HTERT RPE-1 (cell line): ENCODE measurements around the gene PRKD1.
"Not testable (repeated sequence)": the region's sequence is repeated elsewhere in the genome, so short reads cannot be mapped to it uniquely, and the experiment has no call there.

Experiments
- in situ Hi-C: fragments of 300-500 bp; cut with MboI; formaldehyde crosslinking; loops from 4 replicates; pipeline ENCODE4 v1.14.3; 2020; ENCODE audit warnings: low sequenced_read_pairs

PRKD1 gene

DNA sequence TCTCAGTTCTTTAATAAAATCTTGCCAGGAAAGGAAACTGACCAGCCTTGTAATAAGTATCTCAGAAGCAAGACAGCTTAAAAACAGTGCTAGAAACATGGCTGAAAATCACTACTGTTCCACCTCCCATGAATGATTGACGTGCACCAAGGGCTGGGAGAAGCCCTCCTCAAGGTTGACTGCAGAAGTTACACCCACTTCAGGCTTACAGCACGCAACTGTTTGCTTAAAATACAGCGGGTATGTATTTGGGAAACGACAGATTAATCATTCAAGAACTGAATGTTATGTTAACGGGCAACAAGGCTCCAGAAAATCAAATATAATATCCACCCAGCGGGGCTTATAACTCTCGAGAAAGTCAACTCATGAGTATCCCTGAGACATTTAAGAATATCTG is 22.1 kb downstream of the PRKD1 start:
- in situ Hi-C loops, result no loop called here

- in situ Hi-C loops, result no loop called here
Observed at GRCh38 chr14:29900609-29901350, 26.9 kb downstream of the PRKD1 start.

DNA sequence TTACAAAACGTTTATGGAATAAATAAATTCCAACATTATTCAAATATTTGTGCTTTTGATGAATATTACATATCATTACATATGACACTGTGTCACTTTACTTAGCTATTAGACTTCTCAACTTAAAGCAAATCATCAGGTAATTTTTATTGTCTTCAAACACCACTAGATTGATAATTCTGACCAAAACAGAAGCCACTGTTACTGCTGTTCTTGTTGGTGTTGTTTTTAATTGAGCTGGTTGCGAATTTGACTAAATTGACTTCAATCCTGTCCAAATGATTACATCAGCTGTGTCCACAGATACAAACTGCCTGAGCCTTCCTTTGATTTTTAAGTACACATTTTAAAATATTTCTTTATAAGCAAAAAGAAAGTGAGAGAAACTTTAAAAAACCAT is 29.2 kb downstream of the PRKD1 start:
- in situ Hi-C loops, result no loop called here

DNA sequence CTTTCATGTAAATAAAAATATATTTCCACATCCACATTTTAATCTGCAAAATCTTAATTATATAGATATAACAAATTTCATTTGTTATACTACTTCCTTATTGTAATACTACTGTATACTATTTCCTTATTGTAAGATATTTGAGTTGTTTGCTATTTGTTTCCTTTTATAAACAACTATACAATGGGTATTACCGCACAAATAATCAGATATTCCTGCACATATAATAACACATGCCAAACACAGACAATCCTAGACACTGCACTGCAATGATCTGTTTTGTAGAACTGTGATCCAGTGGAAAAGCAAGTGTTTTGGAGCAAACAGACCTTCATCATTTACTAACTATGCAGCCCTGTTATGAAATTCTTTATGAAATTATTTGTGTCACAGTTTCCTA is 30.5 kb downstream of the PRKD1 start:
- in situ Hi-C loops, result no loop called here

DNA sequence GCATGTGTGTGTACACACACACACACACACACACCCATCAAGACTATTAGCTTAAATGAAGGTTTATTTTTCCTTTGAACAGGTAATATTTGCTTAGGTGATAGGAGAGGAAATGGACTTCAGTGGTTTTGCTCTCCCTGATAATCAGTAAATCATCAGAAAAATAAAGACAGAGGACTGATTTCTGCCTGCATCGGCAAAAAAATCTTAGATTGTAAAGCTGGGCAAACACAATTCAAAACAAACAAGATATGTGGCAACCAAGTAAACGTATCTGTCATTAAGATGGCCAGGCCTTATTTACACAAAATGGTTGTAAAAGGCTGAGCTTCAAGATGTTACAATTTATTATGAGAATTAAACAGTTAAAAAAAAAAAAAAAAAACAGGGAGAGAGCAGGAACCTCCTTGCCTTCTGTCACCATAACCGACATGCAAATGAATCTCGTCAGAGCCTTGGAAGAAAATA is 31.3 kb downstream of the PRKD1 start:
- in situ Hi-C loops, result no loop called here

- in situ Hi-C loops, result no loop called here
Observed at GRCh38 chr14:29895591-29896083, 32.0 kb downstream of the PRKD1 start.

DNA sequence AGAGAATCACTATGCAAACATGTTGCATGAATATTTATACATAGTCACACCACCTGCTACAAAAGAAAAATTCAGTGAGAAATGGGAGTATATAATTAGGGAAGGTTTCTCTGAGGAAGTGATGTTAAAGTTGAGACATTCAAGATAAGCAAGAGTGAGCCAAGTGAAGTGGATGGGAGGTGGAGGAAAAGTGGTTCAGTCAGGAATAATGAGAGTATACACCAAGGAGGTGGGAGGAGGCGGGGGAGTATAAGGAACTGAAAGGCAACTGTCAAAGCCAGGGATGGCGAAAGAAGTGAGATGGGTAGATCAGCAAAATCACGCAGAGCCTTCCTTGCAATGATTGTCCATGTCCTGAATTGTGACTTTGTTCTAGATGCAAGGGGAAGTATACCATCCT is 33.7 kb downstream of the PRKD1 start:
- in situ Hi-C loops, result no loop called here

DNA sequence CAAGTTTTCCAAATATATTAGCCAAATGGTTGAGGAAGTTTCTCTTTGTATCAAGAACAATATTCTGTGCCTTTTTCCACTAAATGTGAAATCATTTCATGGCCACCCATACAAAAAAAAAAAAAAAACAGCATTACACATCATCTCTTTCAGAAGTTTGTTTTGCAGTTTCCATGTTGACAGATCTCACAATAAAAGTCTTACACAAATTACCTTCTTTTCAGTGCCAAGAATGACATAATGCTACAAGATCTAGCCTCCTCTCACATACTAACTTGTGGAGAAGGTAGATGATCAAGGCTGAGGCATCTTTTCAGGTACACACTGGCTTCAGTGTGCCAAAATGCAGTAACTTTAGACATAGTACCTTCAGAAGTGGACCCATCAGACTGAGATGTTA is 35.3 kb downstream of the PRKD1 start:
- in situ Hi-C loops, result no loop called here

DNA sequence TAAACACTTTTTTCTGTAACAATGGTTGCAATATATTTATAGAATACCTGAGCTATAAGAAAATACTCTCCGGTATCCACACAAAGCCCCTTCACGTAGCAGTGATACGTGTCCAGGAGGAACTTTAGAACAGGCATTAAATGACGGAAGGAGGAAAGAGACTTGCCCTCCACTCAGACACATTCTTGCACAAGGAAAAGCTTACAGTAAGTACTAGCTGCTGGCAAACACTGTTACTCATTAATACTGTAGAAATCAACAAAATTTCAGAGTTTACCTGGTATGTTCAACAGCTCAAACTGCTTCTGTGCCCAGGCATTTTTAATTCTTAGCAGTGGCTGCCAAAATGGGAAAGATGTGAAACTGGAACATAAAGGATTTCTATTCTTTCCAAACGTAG is 41.7 kb downstream of the PRKD1 start:
- in situ Hi-C loops, result no loop called here

DNA sequence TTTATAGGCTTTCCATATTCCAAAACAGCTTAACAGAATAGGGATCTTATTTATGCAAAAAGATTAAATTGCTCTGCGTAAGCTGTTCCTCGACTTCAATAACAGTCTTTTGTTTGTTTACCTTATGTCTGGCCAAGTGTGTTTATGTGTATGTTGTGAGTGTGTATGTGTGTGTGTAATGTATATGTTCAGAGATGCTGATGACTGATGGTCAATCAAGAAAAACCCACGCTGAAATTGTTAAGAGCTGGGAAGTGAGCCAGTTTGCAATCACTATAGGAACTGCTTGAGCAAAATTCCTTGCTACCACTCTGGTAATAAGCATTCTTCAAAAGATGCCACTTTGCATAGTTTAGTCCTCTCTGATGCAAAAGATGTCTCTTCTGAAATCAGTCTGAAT is 59.6 kb downstream of the PRKD1 start:
- in situ Hi-C loops, result no loop called here

DNA sequence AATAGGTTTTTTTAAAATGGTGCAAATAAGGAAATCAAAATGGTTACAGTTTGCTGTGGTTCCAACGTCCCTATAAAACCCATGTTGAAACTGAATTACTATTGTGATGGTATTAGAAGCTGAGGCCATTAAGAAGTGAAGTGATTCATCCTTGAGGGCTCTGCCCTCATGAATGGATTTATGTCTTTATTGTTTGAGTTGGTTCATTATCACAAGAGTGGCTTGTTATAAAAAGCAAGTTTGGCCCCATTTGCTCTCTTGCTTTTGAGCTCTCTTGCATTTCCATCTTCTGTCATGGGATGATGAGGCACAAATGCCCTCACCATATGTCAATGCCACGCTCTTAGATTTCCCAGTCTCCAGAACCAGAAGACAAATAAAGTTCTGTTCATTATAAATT is 62.3 kb downstream of the PRKD1 start:
- in situ Hi-C loops, result no loop called here

DNA sequence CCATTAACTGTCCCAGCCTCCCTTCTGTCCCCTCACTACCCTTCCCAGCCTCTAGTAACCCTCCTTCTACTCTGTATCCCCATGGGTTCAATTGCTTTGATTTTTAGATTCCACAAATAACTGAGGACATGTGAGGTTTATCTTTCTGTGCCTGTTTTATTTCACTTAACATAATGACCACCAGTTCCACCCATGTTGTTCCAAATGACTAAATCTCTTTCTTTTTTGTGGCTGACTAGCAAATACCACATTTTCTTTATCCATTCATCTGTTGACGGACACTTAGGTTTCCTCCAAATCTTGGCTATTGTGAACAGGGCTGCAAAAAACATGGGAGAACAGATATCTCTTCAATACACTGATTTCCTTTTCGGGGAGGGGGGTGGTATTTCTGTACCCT is 65.7 kb downstream of the PRKD1 start:
- in situ Hi-C loops, result no loop called here

- in situ Hi-C loops, result no loop called here
Observed at GRCh38 chr14:29858299-29858698, 69.3 kb downstream of the PRKD1 start.

DNA sequence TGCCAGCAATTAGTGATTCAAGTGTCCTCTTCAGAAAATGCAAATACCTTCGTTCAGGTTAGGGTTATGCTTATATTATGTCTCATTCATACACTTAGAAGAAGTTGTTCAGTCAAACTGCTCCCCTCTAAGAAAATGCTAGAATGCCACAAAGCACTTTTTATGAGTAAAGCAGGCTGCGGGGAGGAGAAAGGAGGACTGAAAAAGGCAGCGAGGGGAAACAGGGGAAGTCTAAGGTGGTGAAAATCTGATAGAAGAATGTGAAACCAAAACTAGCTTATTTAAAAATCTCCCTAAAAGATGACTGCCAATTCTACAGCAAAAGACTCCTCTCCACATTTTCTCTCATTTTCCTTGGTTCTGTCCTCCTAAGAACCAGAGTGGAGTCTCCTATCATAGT is 70.1 kb downstream of the PRKD1 start:
- in situ Hi-C loops, result no loop called here

- in situ Hi-C loops, result no loop called here
Observed at GRCh38 chr14:29856516-29856915, 71.1 kb downstream of the PRKD1 start.

- in situ Hi-C loops, result not testable (repeated sequence)
Observed at GRCh38 chr14:29853691-29854090, 74.0 kb downstream of the PRKD1 start.

DNA sequence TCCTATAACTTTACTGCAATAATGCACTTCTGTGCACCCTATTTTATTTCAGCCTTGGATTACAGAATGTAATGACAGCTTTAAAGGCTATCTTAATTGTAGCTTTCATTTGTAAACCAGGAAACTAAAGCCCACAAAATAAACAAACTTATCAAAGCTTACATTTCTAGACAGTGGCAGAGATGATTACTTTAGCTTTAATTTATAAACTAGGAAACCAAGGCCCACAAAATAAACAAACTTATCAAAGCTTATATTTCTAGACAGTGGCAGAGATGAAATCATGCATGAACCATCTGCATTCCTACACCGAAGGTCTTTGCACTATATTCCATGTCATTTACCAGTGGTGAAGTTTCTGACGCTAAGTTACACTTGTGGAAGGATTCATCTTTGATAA is 74.4 kb downstream of the PRKD1 start:
- in situ Hi-C loops, result no loop called here

DNA sequence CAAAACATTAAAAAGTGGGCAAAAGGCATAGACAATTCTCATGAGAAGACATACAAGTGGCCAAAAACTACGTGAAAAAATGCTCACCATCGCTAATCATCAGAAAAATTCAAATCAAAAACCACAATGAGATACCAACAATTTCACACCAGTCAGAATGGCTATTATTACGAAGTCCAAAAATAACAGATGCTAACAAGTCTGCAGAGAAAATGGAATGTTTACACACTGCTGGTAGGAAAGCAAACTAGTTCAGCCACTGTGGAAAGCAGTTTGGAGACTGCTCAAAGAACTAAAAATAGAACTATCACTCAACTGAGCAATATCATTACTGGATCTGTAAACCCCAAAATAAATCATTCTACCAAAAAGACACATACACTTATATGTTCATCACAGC is 76.2 kb downstream of the PRKD1 start:
- in situ Hi-C loops, result no loop called here

DNA sequence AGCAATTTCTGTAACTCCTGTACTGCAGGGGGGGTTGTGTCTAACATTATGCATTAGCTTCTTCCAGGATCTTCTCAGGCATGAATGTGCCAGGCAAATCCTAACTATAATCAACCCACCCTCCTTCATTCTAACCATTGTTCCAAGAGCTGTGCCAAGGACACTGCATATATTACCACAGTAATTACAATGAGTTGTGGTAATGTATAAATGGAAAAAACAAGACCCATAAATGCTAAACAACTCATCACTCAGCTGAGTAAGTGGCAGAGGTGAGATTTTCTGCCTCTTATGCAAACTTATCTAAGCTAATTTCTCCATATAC is 80.6 kb downstream of the PRKD1 start:
- in situ Hi-C loops, result no loop called here

GRCh38 chr14:29846339-29847055 is 81.2 kb downstream of the PRKD1 start:
- in situ Hi-C loops, result no loop called here

DNA sequence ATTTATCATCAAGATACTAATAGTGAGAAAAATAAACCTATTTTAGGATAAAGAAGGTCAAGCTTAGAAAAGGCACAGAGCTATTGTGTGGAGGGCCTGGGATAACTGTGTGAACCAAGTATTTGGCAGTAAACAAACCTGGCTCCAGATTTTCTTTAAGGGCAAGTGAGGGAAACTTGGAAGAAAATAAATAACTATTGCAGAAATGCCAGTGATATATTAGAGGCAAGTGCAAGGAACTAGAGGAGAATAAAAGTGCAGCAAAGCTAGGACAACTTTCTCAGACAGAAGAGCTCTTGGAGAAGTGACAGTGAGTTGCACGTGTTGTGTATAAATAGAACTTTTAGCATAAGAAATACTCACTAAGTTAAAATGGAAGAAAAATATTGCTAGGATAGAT is 83.7 kb downstream of the PRKD1 start:
- in situ Hi-C loops, result no loop called here

GRCh38 chr14:29842228-29842627 is 85.4 kb downstream of the PRKD1 start:
- in situ Hi-C loops, result no loop called here
